Measurements from ENCODE around the gene SKA3.
"Not testable (repeated sequence)": the region's sequence is repeated elsewhere in the genome, so short reads cannot be mapped to it uniquely, and the experiment has no call there.

Gene SKA3

DNA sequence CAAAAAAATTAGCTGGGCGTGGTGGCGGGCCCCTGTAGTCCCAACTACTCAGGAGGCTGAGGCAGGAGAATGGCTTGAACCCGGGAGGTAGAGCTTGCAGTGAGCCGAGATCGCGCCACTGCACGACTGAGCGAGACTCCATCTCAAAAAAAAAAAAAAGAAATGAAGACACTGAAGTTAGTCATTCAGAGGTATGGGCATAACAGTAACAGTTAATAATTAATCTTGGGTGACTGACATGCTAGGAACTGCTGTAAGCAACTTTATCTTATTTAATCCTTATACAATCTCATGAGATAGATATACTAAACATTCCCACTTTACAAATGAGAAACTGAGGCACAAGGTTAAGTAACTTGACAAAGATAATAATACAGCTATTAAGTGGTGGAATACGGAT, 4.9 kb downstream of the SKA3 start (continued):
- TF ChIP-seq KLF8 (tag by site-specific recombination; IDR thresholded peaks at IDR 0.05) (no peak), ZNF626 (tag by site-specific recombination; IDR thresholded peaks at IDR 0.05) (no peak), ZNF114 (tag by site-specific recombination; IDR thresholded peaks at IDR 0.05) (no peak), ZNF138 (tag by site-specific recombination; IDR thresholded peaks at IDR 0.05; ENCODE audit: borderline replicate concordance) (no peak)

DNA sequence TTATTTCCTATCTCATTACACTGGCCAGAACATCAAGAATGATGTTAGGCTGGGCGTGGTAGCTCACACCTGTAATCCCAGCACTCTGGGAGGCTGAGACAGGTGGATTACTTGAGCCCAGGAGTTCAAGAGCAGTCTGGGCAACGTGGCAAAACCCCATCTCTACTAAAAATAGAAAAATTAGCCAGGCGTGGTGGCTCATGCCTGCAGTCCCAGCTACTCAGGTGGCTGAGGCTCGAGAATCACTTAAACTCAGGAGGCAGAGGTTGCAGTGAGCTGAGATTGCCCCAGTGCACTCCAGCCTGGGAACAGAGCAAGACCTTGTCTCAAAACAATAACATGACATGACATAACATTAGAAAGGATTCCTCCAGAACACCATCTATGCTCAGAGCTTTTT, 10.7 kb downstream of the SKA3 start:
- H3K4me3 ChIP-seq (ENCODE audit: low read depth, low read length); H3K9me3 ChIP-seq (ENCODE audit: control insufficient read depth, insufficient read depth, low read depth, low read length); H3K4me1 ChIP-seq (ENCODE audit: control insufficient read depth, insufficient read depth, low read length); H3K27ac ChIP-seq (ENCODE audit: extremely low read depth, low read depth, low read length): not testable (repeated sequence)
- H3K36me3 ChIP-seq (ENCODE audit: control insufficient read depth in 2 of 2, insufficient read depth in 1 of 2, low read length in 2 of 2): peaks cover 25 to 54% of the 10 kb centered on the region in 2 experiments
- ChIA-PET POLR2A (interaction anchor here (1.0 kb wide), 1 partner anchor 11 kb away, joined by 4 read pairs; the partner anchor contains the start of genes MRPL57 and SKA3), CTCF (interaction anchor here (0.6 to 1.6 kb wide), 2 partner anchors 222 to 1932 kb away, joined by 4 to 8 read pairs; no protein-coding TSS in a partner anchor)

- Histone ChIP-seq H3K27ac (ENCODE audit: extremely low read depth, low read depth, low read length) (no peak overlapping the region), H3K4me3 (ENCODE audit: low read depth, low read length) (no peak overlapping the region), H3K9me3 (ENCODE audit: control insufficient read depth, insufficient read depth, low read depth, low read length) (no peaks in the 10 kb centered on the region), H3K36me3 (ENCODE audit: control insufficient read depth in 2 of 2, insufficient read depth in 1 of 2, low read length in 2 of 2) (peaks cover 28 to 56% of the 10 kb centered on the region in 2 experiments), H3K4me1 (ENCODE audit: control insufficient read depth, insufficient read depth, low read length) (no peaks in the 10 kb centered on the region)
- TF ChIP-seq ZBTB8A (tag by site-specific recombination; IDR thresholded peaks at IDR 0.05) (no peak), MYNN (tag by site-specific recombination; IDR thresholded peaks at IDR 0.05; ENCODE audit: borderline replicate concordance) (no peak), ZNF354C (tag by site-specific recombination; IDR thresholded peaks at IDR 0.05; ENCODE audit: borderline replicate concordance, low read depth) (no peak), ZNF677 (tag by site-specific recombination; IDR thresholded peaks at IDR 0.05) (no peak), ZNF580 (tag by site-specific recombination; IDR thresholded peaks at IDR 0.05) (no peak)
- ChIA-PET POLR2A (no interaction called here), CTCF (no interaction called here)
Observed at GRCh38 chr13:21164631-21165030, 11.7 kb downstream of the SKA3 start.

GRCh38 chr13:21152251-21152899, 24.0 kb downstream of the SKA3 start:
- Histone ChIP-seq H3K36me3 (ENCODE audit: control insufficient read depth in 2 of 2, insufficient read depth in 1 of 2, low read length in 2 of 2) (peaks cover 10 to 46% of the 10 kb centered on the region in 2 experiments; a peak in 2 of 3 replicates), H3K9me3 (ENCODE audit: control insufficient read depth, insufficient read depth, low read depth, low read length) (no peaks in the 10 kb centered on the region), H3K4me3 (ENCODE audit: low read depth, low read length) (no peak overlapping the region), H3K27ac (ENCODE audit: extremely low read depth, low read depth, low read length) (no peak overlapping the region), H3K4me1 (ENCODE audit: control insufficient read depth, insufficient read depth, low read length) (no peaks in the 10 kb centered on the region)
- ChIA-PET POLR2A (interaction anchor here (1.1 kb wide), 1 partner anchor 24 kb away, joined by 3 read pairs; the partner anchor contains the start of genes MRPL57 and SKA3), CTCF (interaction anchor here (1.1 kb wide), 2 partner anchors 24 to 209 kb away, joined by 3 read pairs; partner anchors contain the start of genes MRPL57 and SKA3)
- TF ChIP-seq EGR2 (tag by site-specific recombination; IDR thresholded peaks at IDR 0.05; ENCODE audit: low read depth) (peak; percentile 76), SP7 (tag by site-specific recombination; IDR thresholded peaks at IDR 0.05) (peak; percentile 62; the same call in 1 of the 2 replicates), PBX3 (CRISPR knock-in tag; IDR thresholded peaks at IDR 0.05) (no peak), ZNF600 (tag by site-specific recombination; IDR thresholded peaks at IDR 0.05) (0 out of 2 replicates have a peak, but pooled peaks have one; percentile 52), SP2 (tag by site-specific recombination; IDR thresholded peaks at IDR 0.05) (no peak; the same call in 1 of the 2 replicates), ZNF266 (tag by site-specific recombination; IDR thresholded peaks at IDR 0.05; ENCODE audit: low read depth) (no peak), ZSCAN5A (tag by site-specific recombination; IDR thresholded peaks at IDR 0.05) (no peak), ZNF621 (tag by site-specific recombination; IDR thresholded peaks at IDR 0.05) (no peak), ZBTB48 (tag by site-specific recombination; IDR thresholded peaks at IDR 0.05) (0 out of 2 replicates have a peak, but pooled peaks have one; percentile 27), ZFHX2 (tag by site-specific recombination; conservative IDR thresholded peaks at IDR 0.05) (peak; percentile 75), SCRT2 (tag by site-specific recombination; IDR thresholded peaks at IDR 0.05) (no peak)
- TF ChIP-seq, protein P1, sequence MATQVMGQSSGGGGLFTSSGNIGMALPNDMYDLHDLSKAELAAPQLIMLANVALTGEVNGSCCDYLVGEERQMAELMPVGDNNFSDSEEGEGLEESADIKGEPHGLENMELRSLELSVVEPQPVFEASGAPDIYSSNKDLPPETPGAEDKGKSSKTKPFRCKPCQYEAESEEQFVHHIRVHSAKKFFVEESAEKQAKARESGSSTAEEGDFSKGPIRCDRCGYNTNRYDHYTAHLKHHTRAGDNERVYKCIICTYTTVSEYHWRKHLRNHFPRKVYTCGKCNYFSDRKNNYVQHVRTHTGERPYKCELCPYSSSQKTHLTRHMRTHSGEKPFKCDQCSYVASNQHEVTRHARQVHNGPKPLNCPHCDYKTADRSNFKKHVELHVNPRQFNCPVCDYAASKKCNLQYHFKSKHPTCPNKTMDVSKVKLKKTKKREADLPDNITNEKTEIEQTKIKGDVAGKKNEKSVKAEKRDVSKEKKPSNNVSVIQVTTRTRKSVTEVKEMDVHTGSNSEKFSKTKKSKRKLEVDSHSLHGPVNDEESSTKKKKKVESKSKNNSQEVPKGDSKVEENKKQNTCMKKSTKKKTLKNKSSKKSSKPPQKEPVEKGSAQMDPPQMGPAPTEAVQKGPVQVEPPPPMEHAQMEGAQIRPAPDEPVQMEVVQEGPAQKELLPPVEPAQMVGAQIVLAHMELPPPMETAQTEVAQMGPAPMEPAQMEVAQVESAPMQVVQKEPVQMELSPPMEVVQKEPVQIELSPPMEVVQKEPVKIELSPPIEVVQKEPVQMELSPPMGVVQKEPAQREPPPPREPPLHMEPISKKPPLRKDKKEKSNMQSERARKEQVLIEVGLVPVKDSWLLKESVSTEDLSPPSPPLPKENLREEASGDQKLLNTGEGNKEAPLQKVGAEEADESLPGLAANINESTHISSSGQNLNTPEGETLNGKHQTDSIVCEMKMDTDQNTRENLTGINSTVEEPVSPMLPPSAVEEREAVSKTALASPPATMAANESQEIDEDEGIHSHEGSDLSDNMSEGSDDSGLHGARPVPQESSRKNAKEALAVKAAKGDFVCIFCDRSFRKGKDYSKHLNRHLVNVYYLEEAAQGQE (tag by site-specific recombination; IDR thresholded peaks at IDR 0.05): no peak
